ENCODE measurements around the gene FBN2. TPM values are rescaled to one million over a fixed set of nuclear protein-coding genes. Genes with fewer than 3 reads are reported as not detected.

Gene FBN2
- total and polyA plus RNA-seq, 2 of the 4 experiments (the other 2 are of a cell fraction) = 26.7 to 69.0 TPM

GRCh38 chr5:128535251-128535650, 2.8 kb downstream of the FBN2 start:
- POLR2A ChIA-PET (ENCODE audit: unreplicated experiment) = no interaction called here
- H4K91ac ChIP-seq (ENCODE audit: insufficient read depth, low read depth, low read length) = no peak overlapping the region
- H4K8ac ChIP-seq (ENCODE audit: low read depth in 2 of 2, low read length in 2 of 2) = no peak overlapping the region
- TF ChIP-seq, protein P1, sequence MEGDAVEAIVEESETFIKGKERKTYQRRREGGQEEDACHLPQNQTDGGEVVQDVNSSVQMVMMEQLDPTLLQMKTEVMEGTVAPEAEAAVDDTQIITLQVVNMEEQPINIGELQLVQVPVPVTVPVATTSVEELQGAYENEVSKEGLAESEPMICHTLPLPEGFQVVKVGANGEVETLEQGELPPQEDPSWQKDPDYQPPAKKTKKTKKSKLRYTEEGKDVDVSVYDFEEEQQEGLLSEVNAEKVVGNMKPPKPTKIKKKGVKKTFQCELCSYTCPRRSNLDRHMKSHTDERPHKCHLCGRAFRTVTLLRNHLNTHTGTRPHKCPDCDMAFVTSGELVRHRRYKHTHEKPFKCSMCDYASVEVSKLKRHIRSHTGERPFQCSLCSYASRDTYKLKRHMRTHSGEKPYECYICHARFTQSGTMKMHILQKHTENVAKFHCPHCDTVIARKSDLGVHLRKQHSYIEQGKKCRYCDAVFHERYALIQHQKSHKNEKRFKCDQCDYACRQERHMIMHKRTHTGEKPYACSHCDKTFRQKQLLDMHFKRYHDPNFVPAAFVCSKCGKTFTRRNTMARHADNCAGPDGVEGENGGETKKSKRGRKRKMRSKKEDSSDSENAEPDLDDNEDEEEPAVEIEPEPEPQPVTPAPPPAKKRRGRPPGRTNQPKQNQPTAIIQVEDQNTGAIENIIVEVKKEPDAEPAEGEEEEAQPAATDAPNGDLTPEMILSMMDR (conservative IDR thresholded peaks at IDR 0.05; ENCODE audit: low read depth, low read length) = no peak
- peaks cover 6% of the 10 kb centered on the region for H3K4me1 ChIP-seq (ENCODE audit: control insufficient read depth, insufficient read depth, low read length)
- H2AK9ac ChIP-seq (replicated peaks; ENCODE audit: low read depth, low read length, poor library complexity) = no peak overlapping the region
- no peak overlapping the region for H4K5ac ChIP-seq (ENCODE audit: low read depth, low read length)
- H2BK5ac ChIP-seq (ENCODE audit: low read depth, low read length, poor library complexity, severe bottlenecking) = no peak overlapping the region
- peak overlapping the region; percentile 79; the same call in 1 of the 2 replicates for H3K4me2 ChIP-seq (ENCODE audit: low read depth, low read length)
- H2BK120ac ChIP-seq (ENCODE audit: low read depth, low read length) = no peak overlapping the region
- dilution Hi-C loops (cut with HindIII; ENCODE audit: low sequenced_read_pairs, unreplicated experiment) = no loop called here
- peak overlapping the region; percentile 22; the same call in 1 of the 2 replicates for H3K4me3 ChIP-seq (ENCODE audit: insufficient read depth, low read depth, low read length)
- no peak overlapping the region for H2AK5ac ChIP-seq (ENCODE audit: low read depth, low read length)
- no peak overlapping the region for H3K18ac ChIP-seq (ENCODE audit: low read depth, low read length)
- H3K27ac ChIP-seq (ENCODE audit: insufficient read depth, low read length) = no peak overlapping the region
- WGBS, 2 experiments (ENCODE audit: extremely low coverage in 2 of 2, insufficient read length in 1 of 2) = no CpG with 5 or more reads among the region's 1 CpG
- peak overlapping the region; percentile 79; the same call in 1 of the 2 replicates for H3K23ac ChIP-seq (ENCODE audit: low read depth, low read length)
- CTCF ChIA-PET = interaction anchor here (1.2 kb wide), 1 partner anchor 189 kb away, joined by 3 read pairs; no protein-coding TSS in a partner anchor
- DNase-seq = no peak
- BruUV-seq (replicated peaks) = no TSS peak
- no peak overlapping the region for H3K56ac ChIP-seq (ENCODE audit: extremely low read depth, insufficient read depth, low read length)
- no peaks in the 10 kb centered on the region for H3K27me3 ChIP-seq (ENCODE audit: control insufficient read depth, insufficient read depth, low read length)
- H2BK20ac ChIP-seq (ENCODE audit: low read depth, low read length) = no peak overlapping the region
- ATAC-seq (ENCODE audit: low read depth) = no peak
- no peak overlapping the region for H2BK15ac ChIP-seq (ENCODE audit: low read depth, low read length)
- H3K9ac ChIP-seq (ENCODE audit: low read depth, low read length) = no peak overlapping the region
- no peak overlapping the region for H2AFZ ChIP-seq (replicated peaks; ENCODE audit: low read length, poor library complexity)
- peaks cover 7 to 26% of the 10 kb centered on the region in 2 experiments; a peak in 3 of 4 replicates for H3K79me1 ChIP-seq (ENCODE audit: low read depth in 1 of 2, low read length in 2 of 2)
- intact Hi-C loops (cut with micrococcal nuclease) = loop anchor here (5.0 to 10.0 kb wide), 3 partner anchors 110 to 292 kb away; no protein-coding TSS in a partner anchor
- H3K36me3 ChIP-seq (ENCODE audit: control insufficient read depth, insufficient read depth, low read length) = peaks cover 15% of the 10 kb centered on the region
- peaks cover 32% of the 10 kb centered on the region; the same call in 1 of the 2 replicates for H4K20me1 ChIP-seq (ENCODE audit: insufficient read depth, low read length)
- H3K14ac ChIP-seq (replicated peaks; ENCODE audit: low read depth, low read length) = peak overlapping the region; percentile 37; the same call in 1 of the 2 replicates
- no peak overlapping the region for H3K4ac ChIP-seq (ENCODE audit: low read depth, low read length)
- no peaks in the 10 kb centered on the region for H3K9me3 ChIP-seq (ENCODE audit: control insufficient read depth, insufficient read depth, low read length)
- in situ Hi-C loops (cut with MboI; ENCODE audit: low sequenced_read_pairs) = loop anchor here (5.0 kb wide), 1 partner anchor 137 kb away; no protein-coding TSS in a partner anchor
- H3K9me1 ChIP-seq (ENCODE audit: insufficient read depth, low read length) = peaks cover 11% of the 10 kb centered on the region
